Hematopoietic multipotent progenitor cell treated with erythropoietin and hydrocortisone succinate and interleukin-3 and kit ligand, for 8 days (in vitro differentiated cells): Measurements from ENCODE around the gene NUDT2.

Experiments
- DNase-seq: peaks from one replicate; pipeline ENCODE4 v3.0.0-alpha.2; 2015

The NUDT2 gene

GRCh38 chr9:34371886-34372466 is 42.6 kb downstream of the NUDT2 start:
- no peak for DNase-seq

GRCh38 chr9:34372467-34373011 is 43.2 kb downstream of the NUDT2 start:
- DNase-seq, result no peak

GRCh38 chr9:34373749-34374148 is 44.4 kb downstream of the NUDT2 start:
- DNase-seq, result no peak

- no peak for DNase-seq
These were observed 45.0 kb downstream of the NUDT2 start for GRCh38 chr9:34374339-34374738.

- no peak for DNase-seq
These were observed 45.7 kb downstream of the NUDT2 start for GRCh38 chr9:34374905-34375552.

GRCh38 chr9:34375901-34376595 is 46.7 kb downstream of the NUDT2 start:
- DNase-seq, result peak; percentile 13

GRCh38 chr9:34376596-34377403 is 47.4 kb downstream of the NUDT2 start, which contains the start of gene MYORG:
TSS of gene MYORG (minus strand) at chr9:34376898. CDS start at chr9:34372943, 3,955 bp downstream.
- DNase-seq, result peak; percentile 95

- peak; percentile 14 for DNase-seq
These were observed 48.0 kb downstream of the NUDT2 start for GRCh38 chr9:34377404-34377746.

GRCh38 chr9:34378376-34379060 is 49.1 kb downstream of the NUDT2 start:
- no peak for DNase-seq

- DNase-seq, result peak; percentile 91
These were observed 50.1 kb downstream of the NUDT2 start for GRCh38 chr9:34379334-34380033.

GRCh38 chr9:34380034-34380510 is 50.7 kb downstream of the NUDT2 start:
- no peak for DNase-seq

- peak; percentile 71 for DNase-seq
These were observed 51.3 kb downstream of the NUDT2 start for GRCh38 chr9:34380511-34381315.

- peak; percentile 12 for DNase-seq
These were observed 52.0 kb downstream of the NUDT2 start for GRCh38 chr9:34381323-34381722.

- no peak for DNase-seq
These were observed 52.7 kb downstream of the NUDT2 start for GRCh38 chr9:34382054-34382453.

- no peak for DNase-seq
These were observed 53.5 kb downstream of the NUDT2 start for GRCh38 chr9:34382879-34383278.

- no peak for DNase-seq
These were observed 54.5 kb downstream of the NUDT2 start for GRCh38 chr9:34383904-34384303.

GRCh38 chr9:34384368-34385165 is 55.2 kb downstream of the NUDT2 start:
- DNase-seq, result no peak

- no peak for DNase-seq
These were observed 56.3 kb downstream of the NUDT2 start for GRCh38 chr9:34385561-34386230.

GRCh38 chr9:34386656-34387055 is 57.3 kb downstream of the NUDT2 start:
- DNase-seq, result no peak
